ENCODE measurements around the gene NFASC. TPM values are rescaled to one million over a fixed set of nuclear protein-coding genes. Genes with fewer than 3 reads are reported as not detected.
A peak's percentile ranks its signal among the peaks of the same experiment; 100 is the strongest.

The NFASC gene
- total and polyA plus RNA-seq, 8 donors, result 3.3 to 12.7 (median 6.7) TPM

GRCh38 chr1:204950353-204951001 is 79.8 kb downstream of the NFASC start:
- no peak for TF ChIP-seq CTCF (IDR thresholded peaks at IDR 0.05)
- Histone ChIP-seq H3K27ac (no peak overlapping the region), H3K27me3 (no peaks in the 10 kb centered on the region), H3K4me1 (no peaks in the 10 kb centered on the region), H3K4me3 (no peak overlapping the region), H3K36me3 (no peaks in the 10 kb centered on the region), H3K9me3 (no peaks in the 10 kb centered on the region)
- FAIRE-seq (no peak), DNase-seq (no peak), ATAC-seq (no peak)
- 49 to 57% methylated on average over 13 of the region's 13 CpGs for WGBS, 2 donors
- intact Hi-C loops (cut with DNase I), result no loop called here

GRCh38 chr1:204958317-204959307 is 88.0 kb downstream of the NFASC start:
- no peak overlapping the region for H3K27ac ChIP-seq
- TF ChIP-seq CTCF (IDR thresholded peaks at IDR 0.05), result no peak
- H3K36me3 ChIP-seq, result no peaks in the 10 kb centered on the region
- ATAC-seq, result no peak
- no peak for FAIRE-seq
- H3K4me1 ChIP-seq, result peaks cover 0 to 5% (median 0%) of the 10 kb centered on the region in 3 donors
- no peaks in the 10 kb centered on the region for H3K27me3 ChIP-seq
- DNase-seq, result no peak
- WGBS, 2 donors, result 58 to 63% methylated on average over 11 of the region's 11 CpGs
- intact Hi-C loops (cut with DNase I), result no loop called here
- no peak overlapping the region for H3K4me3 ChIP-seq
- H3K9me3 ChIP-seq, result no peaks in the 10 kb centered on the region

- 20 to 29% methylated on average over 5 of the region's 5 CpGs for WGBS, 2 donors
- Histone ChIP-seq H3K4me1 (peaks cover 0 to 5% (median 0%) of the 10 kb centered on the region in 3 donors), H3K4me3 (no peak overlapping the region), H3K36me3 (no peaks in the 10 kb centered on the region), H3K27ac (no peak overlapping the region), H3K27me3 (no peaks in the 10 kb centered on the region), H3K9me3 (no peaks in the 10 kb centered on the region)
- TF ChIP-seq CTCF (IDR thresholded peaks at IDR 0.05), result no peak
- no peak for DNase-seq
- intact Hi-C loops (cut with DNase I), result no loop called here
- ATAC-seq, result peak in 1 of 4 donors; percentile 25
- no peak for FAIRE-seq
Observed at GRCh38 chr1:204959374-204959773, 88.7 kb downstream of the NFASC start.

GRCh38 chr1:204959836-204960235 is 89.2 kb downstream of the NFASC start:
- Histone ChIP-seq H3K4me3 (no peak overlapping the region), H3K4me1 (peaks cover 0 to 5% (median 0%) of the 10 kb centered on the region in 3 donors), H3K36me3 (no peaks in the 10 kb centered on the region), H3K27ac (no peak overlapping the region), H3K9me3 (no peaks in the 10 kb centered on the region), H3K27me3 (no peaks in the 10 kb centered on the region)
- intact Hi-C loops (cut with DNase I), result no loop called here
- ATAC-seq (no peak), DNase-seq (no peak), FAIRE-seq (no peak)
- TF ChIP-seq CTCF (IDR thresholded peaks at IDR 0.05), result no peak
- 63 to 67% methylated on average over 2 of the region's 2 CpGs for WGBS, 2 donors

Data from pancreas (tissue), 10 donors.